GM12878 (cell line): ENCODE data around the gene NFATC3. TPM values are rescaled to one million over a fixed set of nuclear protein-coding genes. Genes with fewer than 3 reads are reported as not detected.

Experiments used
- ATAC-seq: fragments of 200-7000 bp; cut with Tn5 transposase; 3 replicates; pipeline ENCODE4 v1.9.1; 2020; ENCODE audit warnings: mild to moderate bottlenecking, moderate library complexity
- BruUV-seq: library from RNA; stranded (reverse); fragments of 400-500 nt; replicated peaks from 2 replicates; lab custom pipeline; 2021; lab: Mats Ljungman, UMichigan
- CTCF ChIA-PET: fragments of 300-600 bp; sonication (Branson Sonifier 250); formaldehyde crosslinking; extraction: SDS; loops from one replicate; lab custom pipeline; 2021; ENCODE audit warnings: inconsistent platforms; lab: Yijun Ruan, JAX
- POLR2A ChIA-PET: fragments of 350-600 bp; formaldehyde crosslinking; extraction: SDS; loops from one replicate; lab custom pipeline; 2021; ENCODE audit warnings: inconsistent platforms; lab: Charles Lee
- RAD21 ChIA-PET: fragments of 300-600 bp; sonication (Branson Sonifier 250); formaldehyde crosslinking; loops from one replicate; lab custom pipeline; 2023; ENCODE audit warnings: antibody characterized with exemption; ENCODE audit not compliant: unreplicated experiment; lab: Charles Lee
- SMC1A ChIA-PET: fragments of 300-600 bp; sonication (Branson Sonifier 250); formaldehyde crosslinking; loops from one replicate; lab custom pipeline; 2023; ENCODE audit not compliant: unreplicated experiment, uncharacterized antibody; lab: Charles Lee
- DNase-seq: peaks from one replicate; pipeline ENCODE4 v3.0.0-alpha.2; 2011; ENCODE audit warnings: low read depth, low spot score
- FAIRE-seq: peaks from 3 replicates; lab custom pipeline; 2011; peaks lifted over from hg19 to GRCh38; lab: Jason Lieb, UNC
- H2AFZ ChIP-seq: 2 replicates; pipeline ENCODE4 v1.6.0; 2011; ENCODE audit warnings: low read depth, low read length, control low read depth; ENCODE audit not compliant: control insufficient read depth
- H3K27ac ChIP-seq: 2 replicates; pipeline ENCODE4 v1.5.1; 2011; ENCODE audit warnings: control low read depth; ENCODE audit not compliant: control insufficient read depth, insufficient read depth
- H3K27me3 ChIP-seq, 2 experiments: replicated peaks in 1 of 2; 2 replicates each; pipeline versions ENCODE4 v1.6.0 to v1.6.1; 2011; ENCODE audit warnings: low read length in 1 of 2; ENCODE audit not compliant: control insufficient read depth in 2 of 2, insufficient read depth in 2 of 2
- H3K36me3 ChIP-seq, 2 experiments: 2 replicates each; pipeline ENCODE4 v1.5.1; 2011; ENCODE audit warnings: low read length in 1 of 2; ENCODE audit not compliant: control insufficient read depth in 2 of 2, insufficient read depth in 2 of 2
- H3K4me1 ChIP-seq: 2 replicates; pipeline ENCODE4 v1.6.1; 2011; ENCODE audit warnings: mild to moderate bottlenecking, low read length, moderate library complexity, mixed read lengths; ENCODE audit not compliant: control insufficient read depth, insufficient read depth
- H3K4me2 ChIP-seq: 2 replicates; pipeline ENCODE4 v1.6.0; 2011; ENCODE audit warnings: control low read depth; ENCODE audit not compliant: control insufficient read depth, insufficient read depth
- H3K4me3 ChIP-seq: fragments of 200-600 bp; sonication (generic); 2 replicates; pipeline ENCODE4 v1.5.1; 2016
- H3K79me2 ChIP-seq: 2 replicates; pipeline ENCODE4 v1.6.0; 2011; ENCODE audit warnings: low read length; ENCODE audit not compliant: control insufficient read depth, insufficient read depth
- H3K9ac ChIP-seq: 2 replicates; pipeline ENCODE4 v1.8.0; 2011; ENCODE audit warnings: low read length, control low read depth, mixed read lengths; ENCODE audit not compliant: control insufficient read depth, insufficient read depth
- H3K9me3 ChIP-seq: replicated peaks from 3 replicates; pipeline ENCODE4 v1.5.1; 2011; ENCODE audit warnings: mild to moderate bottlenecking, low read length; ENCODE audit not compliant: control insufficient read depth, insufficient read depth
- H4K20me1 ChIP-seq: 2 replicates; pipeline ENCODE4 v1.6.0; 2011; ENCODE audit not compliant: control insufficient read depth, insufficient read depth
- ASH2L ChIP-seq: fragments of 300-600, 200-600 bp; sonication (generic); IDR thresholded peaks from 2 replicates; pipeline ENCODE4 v1.6.1; 2017; ENCODE audit warnings: low read depth, mild to moderate bottlenecking, borderline replicate concordance
- CBX5 ChIP-seq: sonication (generic); IDR thresholded peaks from 2 replicates; pipeline ENCODE4 v1.6.1; 2016; ENCODE audit warnings: low read depth, moderate library complexity, mild to moderate bottlenecking, inconsistent platforms
- CHD2 ChIP-seq: IDR thresholded peaks from 2 replicates; pipeline ENCODE4 v1.6.1; 2011; ENCODE audit warnings: low read depth, low read length, improper control_type of control experiment, borderline replicate concordance
- EGR1 ChIP-seq, 2 experiments: IDR thresholded peaks; 1 replicate in 1 of 2; 2 replicates in 1 of 2; pipeline ENCODE4 v1.6.1; 2011 to 2012; ENCODE audit warnings: low read depth in 2 of 2, low read length in 2 of 2, borderline replicate concordance in 1 of 2, mild to moderate bottlenecking in 1 of 2, moderate library complexity in 1 of 2
- EP300 ChIP-seq, 2 experiments: fragments of 150-350 bp in 1 of 2; IDR thresholded peaks; 2 replicates each; pipeline ENCODE4 v1.6.1; 2011 to 2012; ENCODE audit warnings: low read depth in 2 of 2, low read length in 2 of 2, borderline replicate concordance in 1 of 2, improper control_type of control experiment in 1 of 2, inconsistent platforms in 1 of 2; ENCODE audit not compliant: control insufficient read depth in 1 of 2
- LARP7 ChIP-seq: fragments of 450-650 bp; IDR thresholded peaks from 2 replicates; pipeline ENCODE4 v1.6.1; 2017; ENCODE audit warnings: mild to moderate bottlenecking
- MTA2 ChIP-seq: fragments of 450-650 bp; IDR thresholded peaks from 2 replicates; pipeline ENCODE4 v1.6.1; 2016; ENCODE audit warnings: low read depth, mild to moderate bottlenecking, moderate library complexity
- MYC ChIP-seq: IDR thresholded peaks from 2 replicates; pipeline ENCODE4 v1.6.1; 2011; ENCODE audit warnings: mild to moderate bottlenecking, low read length, moderate library complexity, inconsistent platforms; ENCODE audit not compliant: insufficient read depth, insufficient replicate concordance, insufficient read length, severe bottlenecking
- RAD51 ChIP-seq: fragments of 450-650 bp; IDR thresholded peaks from 2 replicates; pipeline ENCODE4 v1.6.1; 2016; ENCODE audit warnings: moderate library complexity, mild to moderate bottlenecking, inconsistent platforms
- SMAD5 ChIP-seq: IDR thresholded peaks from 2 replicates; pipeline ENCODE4 v1.6.1; 2016; ENCODE audit warnings: antibody characterized with exemption, low read depth
- SUZ12 ChIP-seq: fragments of 200-600 bp; sonication (generic); IDR thresholded peaks from one replicate; pipeline ENCODE4 v1.6.1; 2018; ENCODE audit warnings: antibody characterized with exemption, mild to moderate bottlenecking; ENCODE audit not compliant: unreplicated experiment
- TARDBP ChIP-seq: IDR thresholded peaks from 2 replicates; pipeline ENCODE4 v1.6.1; 2016; ENCODE audit warnings: borderline replicate concordance
- WGBS: methylation state at CpG from one replicate; pipeline ENCODE4 v1.1.6; 2016; ENCODE audit warnings: low lambda C conversion rate; ENCODE audit not compliant: insufficient replicate concordance, insufficient coverage; ENCODE audit errors: missing lambda C conversion rate; 5-methylcytosine and 5-hydroxymethylcytosine counted together
- in situ Hi-C: fragments of 300-500 bp; cut with MboI; formaldehyde crosslinking; loops from 9 replicates; pipeline ENCODE4 v1.14.3; 2018; ENCODE audit warnings: mixed read lengths
- intact Hi-C: fragments of 100-400 bp; cut with micrococcal nuclease; formaldehyde crosslinking; loops from one replicate; pipeline ENCODE4 v1.14.2; 2022; ENCODE audit not compliant: unreplicated experiment
- polyA plus RNA-seq, 11 experiments: library from polyadenylated mRNA; depleted of rRNA in 4 of 11; unstranded in 6 of 11; stranded (reverse) in 5 of 11; fragments of >200 nt; fragmentation: Nextera tagmentation in 4 of 11; fragmentation: Illumina TruSeq in 1 of 11; extraction: Ambion mirVana in 4 of 11; extraction: Trizol in 1 of 11; gene quantifications; 1 replicate in 1 of 11; 2 replicates in 10 of 11; pipeline versions ENCODE4 v1.2.1 to v1.2.3, GENCODE V29; 2011 to 2016; ENCODE audit warnings: inconsistent platforms in 2 of 11, missing spikeins in 2 of 11, low read depth in 1 of 11
- total RNA-seq, 4 experiments: library from RNA; depleted of rRNA in 3 of 4; stranded (reverse); fragments of >200 nt in 3 of 4; fragmentation: Illumina TruSeq in 1 of 4; extraction: Trizol in 1 of 4; gene quantifications; 2 replicates each; pipeline versions ENCODE4 v1.2.1 to v1.2.3, GENCODE V29; 2013 to 2021
- TF ChIP-seq, protein P1 (sequence below): fragments of 450-650 bp; IDR thresholded peaks from 2 replicates; pipeline ENCODE4 v1.6.1; 2014; ENCODE audit warnings: mild to moderate bottlenecking
- TF ChIP-seq, protein P2 (sequence below): IDR thresholded peaks from 2 replicates; pipeline ENCODE4 v1.6.1; 2012; ENCODE audit warnings: low read depth, low read length, improper control_type of control experiment
- TF ChIP-seq, protein P3 (sequence below): IDR thresholded peaks from 2 replicates; pipeline ENCODE4 v1.6.1; 2012; ENCODE audit warnings: low read depth, low read length, improper control_type of control experiment
- TF ChIP-seq, protein P4 (sequence below): IDR thresholded peaks from 2 replicates; pipeline ENCODE4 v1.6.1; 2011; ENCODE audit warnings: borderline replicate concordance, low read depth, mild to moderate bottlenecking, moderate library complexity, mixed read lengths, low read length; ENCODE audit not compliant: insufficient read depth; ENCODE audit errors: extremely low read length
- TF ChIP-seq, protein P5 (sequence below): fragments of 450-650 bp; IDR thresholded peaks from 2 replicates; pipeline ENCODE4 v1.6.1; 2017; ENCODE audit warnings: mild to moderate bottlenecking, moderate library complexity

NFATC3 gene
- total and polyA plus RNA-seq, 10 of the 15 experiments (the other 5 are each of a cell fraction or from before 2014, with no cell fraction given): 4.2 to 37.6 (median 24.9) TPM

DNA sequence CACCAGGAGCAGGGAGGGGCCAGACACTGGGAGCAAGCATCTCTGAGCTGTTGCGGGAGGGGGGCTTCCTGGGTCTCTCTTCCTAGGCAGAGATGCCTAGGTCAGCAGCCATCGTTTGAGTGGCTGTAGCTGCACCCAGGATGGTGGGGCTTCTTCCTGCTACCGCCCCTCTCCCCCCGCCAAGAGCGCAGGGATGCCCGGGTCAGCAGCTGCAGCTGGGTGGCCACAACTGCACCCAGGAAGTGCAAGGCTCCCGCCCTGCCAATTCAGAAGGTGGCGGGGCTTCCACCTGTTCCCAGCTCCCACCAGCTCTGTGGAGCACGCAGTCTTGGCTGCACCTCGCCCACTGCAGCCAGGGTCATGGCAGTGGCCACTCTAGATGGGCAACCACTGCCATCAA, 103.0 kb downstream of the NFATC3 start:
- Histone ChIP-seq H3K9me3 (no peaks in the 10 kb centered on the region), H3K27me3 (no peaks in the 10 kb centered on the region), H3K79me2 (no peaks in the 10 kb centered on the region), H3K4me1 (no peaks in the 10 kb centered on the region), H3K4me2 (no peak overlapping the region), H2AFZ (no peak overlapping the region), H3K36me3 (peaks cover 7 to 17% of the 10 kb centered on the region in 2 experiments), H4K20me1 (no peaks in the 10 kb centered on the region), H3K27ac (no peak overlapping the region), H3K4me3 (no peak overlapping the region), H3K9ac (no peak overlapping the region)
- ChIA-PET CTCF (interaction anchor here (1.1 to 1.4 kb wide), 2 partner anchors 8 to 30 kb away, joined by 3 to 7 read pairs; no protein-coding TSS in a partner anchor), RAD21 (no interaction called here), POLR2A (no interaction called here), SMC1A (no interaction called here)
- no peak for DNase-seq
- no TSS peak for BruUV-seq
- 100% methylated on average over 8 of the region's 10 CpGs for WGBS
- in situ Hi-C loops (no loop called here), intact Hi-C loops (no loop called here)
- ATAC-seq: no peak
- FAIRE-seq: no peak
- TF ChIP-seq MYC (no peak), SUZ12 (no peak), RAD51 (no peak), CHD2 (no peak), LARP7 (no peak), TARDBP (no peak), EP300 (IDR thresholded peaks at IDR 0.05; ENCODE audit: borderline replicate concordance in 1 of 2, control insufficient read depth in 1 of 2, low read depth in 2 of 2, low read length in 2 of 2) (no peak), EGR1 (IDR thresholded peaks at IDR 0.05; ENCODE audit: borderline replicate concordance in 1 of 2, low read depth in 2 of 2, low read length in 2 of 2) (no peak), ASH2L (no peak), SMAD5 (no peak), CBX5 (no peak), MTA2 (no peak)
- TF ChIP-seq, protein P1, sequence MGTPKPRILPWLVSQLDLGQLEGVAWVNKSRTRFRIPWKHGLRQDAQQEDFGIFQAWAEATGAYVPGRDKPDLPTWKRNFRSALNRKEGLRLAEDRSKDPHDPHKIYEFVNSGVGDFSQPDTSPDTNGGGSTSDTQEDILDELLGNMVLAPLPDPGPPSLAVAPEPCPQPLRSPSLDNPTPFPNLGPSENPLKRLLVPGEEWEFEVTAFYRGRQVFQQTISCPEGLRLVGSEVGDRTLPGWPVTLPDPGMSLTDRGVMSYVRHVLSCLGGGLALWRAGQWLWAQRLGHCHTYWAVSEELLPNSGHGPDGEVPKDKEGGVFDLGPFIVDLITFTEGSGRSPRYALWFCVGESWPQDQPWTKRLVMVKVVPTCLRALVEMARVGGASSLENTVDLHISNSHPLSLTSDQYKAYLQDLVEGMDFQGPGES: no peak
- TF ChIP-seq, protein P2, sequence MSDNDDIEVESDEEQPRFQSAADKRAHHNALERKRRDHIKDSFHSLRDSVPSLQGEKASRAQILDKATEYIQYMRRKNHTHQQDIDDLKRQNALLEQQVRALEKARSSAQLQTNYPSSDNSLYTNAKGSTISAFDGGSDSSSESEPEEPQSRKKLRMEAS: no peak
- TF ChIP-seq, protein P3, sequence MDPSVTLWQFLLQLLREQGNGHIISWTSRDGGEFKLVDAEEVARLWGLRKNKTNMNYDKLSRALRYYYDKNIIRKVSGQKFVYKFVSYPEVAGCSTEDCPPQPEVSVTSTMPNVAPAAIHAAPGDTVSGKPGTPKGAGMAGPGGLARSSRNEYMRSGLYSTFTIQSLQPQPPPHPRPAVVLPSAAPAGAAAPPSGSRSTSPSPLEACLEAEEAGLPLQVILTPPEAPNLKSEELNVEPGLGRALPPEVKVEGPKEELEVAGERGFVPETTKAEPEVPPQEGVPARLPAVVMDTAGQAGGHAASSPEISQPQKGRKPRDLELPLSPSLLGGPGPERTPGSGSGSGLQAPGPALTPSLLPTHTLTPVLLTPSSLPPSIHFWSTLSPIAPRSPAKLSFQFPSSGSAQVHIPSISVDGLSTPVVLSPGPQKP: no peak
- TF ChIP-seq, protein P4, sequence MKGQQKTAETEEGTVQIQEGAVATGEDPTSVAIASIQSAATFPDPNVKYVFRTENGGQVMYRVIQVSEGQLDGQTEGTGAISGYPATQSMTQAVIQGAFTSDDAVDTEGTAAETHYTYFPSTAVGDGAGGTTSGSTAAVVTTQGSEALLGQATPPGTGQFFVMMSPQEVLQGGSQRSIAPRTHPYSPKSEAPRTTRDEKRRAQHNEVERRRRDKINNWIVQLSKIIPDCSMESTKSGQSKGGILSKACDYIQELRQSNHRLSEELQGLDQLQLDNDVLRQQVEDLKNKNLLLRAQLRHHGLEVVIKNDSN: no peak
- TF ChIP-seq, protein P5, sequence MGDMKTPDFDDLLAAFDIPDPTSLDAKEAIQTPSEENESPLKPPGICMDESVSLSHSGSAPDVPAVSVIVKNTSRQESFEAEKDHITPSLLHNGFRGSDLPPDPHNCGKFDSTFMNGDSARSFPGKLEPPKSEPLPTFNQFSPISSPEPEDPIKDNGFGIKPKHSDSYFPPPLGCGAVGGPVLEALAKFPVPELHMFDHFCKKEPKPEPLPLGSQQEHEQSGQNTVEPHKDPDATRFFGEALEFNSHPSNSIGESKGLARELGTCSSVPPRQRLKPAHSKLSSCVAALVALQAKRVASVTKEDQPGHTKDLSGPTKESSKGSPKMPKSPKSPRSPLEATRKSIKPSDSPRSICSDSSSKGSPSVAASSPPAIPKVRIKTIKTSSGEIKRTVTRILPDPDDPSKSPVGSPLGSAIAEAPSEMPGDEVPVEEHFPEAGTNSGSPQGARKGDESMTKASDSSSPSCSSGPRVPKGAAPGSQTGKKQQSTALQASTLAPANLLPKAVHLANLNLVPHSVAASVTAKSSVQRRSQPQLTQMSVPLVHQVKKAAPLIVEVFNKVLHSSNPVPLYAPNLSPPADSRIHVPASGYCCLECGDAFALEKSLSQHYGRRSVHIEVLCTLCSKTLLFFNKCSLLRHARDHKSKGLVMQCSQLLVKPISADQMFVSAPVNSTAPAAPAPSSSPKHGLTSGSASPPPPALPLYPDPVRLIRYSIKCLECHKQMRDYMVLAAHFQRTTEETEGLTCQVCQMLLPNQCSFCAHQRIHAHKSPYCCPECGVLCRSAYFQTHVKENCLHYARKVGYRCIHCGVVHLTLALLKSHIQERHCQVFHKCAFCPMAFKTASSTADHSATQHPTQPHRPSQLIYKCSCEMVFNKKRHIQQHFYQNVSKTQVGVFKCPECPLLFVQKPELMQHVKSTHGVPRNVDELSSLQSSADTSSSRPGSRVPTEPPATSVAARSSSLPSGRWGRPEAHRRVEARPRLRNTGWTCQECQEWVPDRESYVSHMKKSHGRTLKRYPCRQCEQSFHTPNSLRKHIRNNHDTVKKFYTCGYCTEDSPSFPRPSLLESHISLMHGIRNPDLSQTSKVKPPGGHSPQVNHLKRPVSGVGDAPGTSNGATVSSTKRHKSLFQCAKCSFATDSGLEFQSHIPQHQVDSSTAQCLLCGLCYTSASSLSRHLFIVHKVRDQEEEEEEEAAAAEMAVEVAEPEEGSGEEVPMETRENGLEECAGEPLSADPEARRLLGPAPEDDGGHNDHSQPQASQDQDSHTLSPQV: no peak
